CD4-positive, alpha-beta T cell treated with Interleukin-15 for 4 hours (primary cell): ENCODE results near the gene MEGF6.

ENCODE experiments used
- DNase-seq: peaks from one replicate; pipeline ENCODE4 v3.0.0-alpha.2; 2020; ENCODE audit warnings: low spot score

The MEGF6 gene

DNA sequence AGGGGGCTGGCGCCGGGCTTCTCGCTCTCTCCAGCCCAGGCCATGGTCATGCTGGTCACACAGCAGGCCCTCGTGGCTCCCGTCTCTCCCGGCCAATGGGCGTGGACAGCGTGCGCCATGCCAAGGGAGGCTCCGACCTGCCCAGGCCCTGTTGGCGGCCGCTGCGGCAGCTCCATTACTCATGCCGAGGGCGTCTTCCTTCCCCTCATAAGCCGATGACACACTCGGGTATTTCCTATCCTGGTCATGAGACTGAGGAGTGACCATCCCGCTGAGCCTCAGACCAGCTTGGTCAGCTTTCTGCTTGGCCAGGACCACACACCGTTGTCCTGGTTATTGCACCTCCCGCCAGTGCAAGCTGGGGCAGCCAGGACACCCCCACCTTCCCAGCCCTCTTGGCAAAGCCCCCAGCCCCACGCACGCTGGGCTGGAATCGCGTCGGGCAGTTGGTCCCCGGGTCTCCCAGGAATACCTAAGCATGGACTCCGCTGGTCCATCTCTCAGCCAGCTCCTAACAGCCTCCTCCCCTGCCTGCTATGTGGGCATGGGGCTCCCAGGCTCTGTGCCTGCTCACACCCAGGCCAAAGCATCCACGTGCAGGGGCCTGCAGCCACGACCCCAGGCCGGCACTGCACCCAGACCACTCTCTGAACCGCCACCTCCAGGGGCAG lies 107.0 kb downstream of the MEGF6 start:
- DNase-seq, result no peak

DNA sequence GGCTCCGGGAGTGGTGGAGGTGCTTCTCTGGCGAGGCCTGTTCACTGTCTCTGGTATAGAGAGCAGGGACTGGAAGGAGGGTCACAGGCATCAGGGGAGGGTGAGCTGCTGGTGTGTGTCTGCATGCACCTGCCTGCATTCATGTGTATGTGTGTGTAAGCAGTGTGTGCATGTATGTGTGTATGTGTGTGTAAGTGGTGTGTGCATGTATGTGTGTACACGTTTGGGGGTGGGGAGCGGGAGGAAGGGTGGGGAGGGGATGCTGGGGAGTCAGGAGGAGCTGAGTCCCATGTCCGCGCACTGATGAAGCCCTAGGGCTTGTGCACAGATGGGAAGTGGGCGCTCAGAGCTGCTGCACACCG lies 107.8 kb downstream of the MEGF6 start:
- no peak for DNase-seq

DNA sequence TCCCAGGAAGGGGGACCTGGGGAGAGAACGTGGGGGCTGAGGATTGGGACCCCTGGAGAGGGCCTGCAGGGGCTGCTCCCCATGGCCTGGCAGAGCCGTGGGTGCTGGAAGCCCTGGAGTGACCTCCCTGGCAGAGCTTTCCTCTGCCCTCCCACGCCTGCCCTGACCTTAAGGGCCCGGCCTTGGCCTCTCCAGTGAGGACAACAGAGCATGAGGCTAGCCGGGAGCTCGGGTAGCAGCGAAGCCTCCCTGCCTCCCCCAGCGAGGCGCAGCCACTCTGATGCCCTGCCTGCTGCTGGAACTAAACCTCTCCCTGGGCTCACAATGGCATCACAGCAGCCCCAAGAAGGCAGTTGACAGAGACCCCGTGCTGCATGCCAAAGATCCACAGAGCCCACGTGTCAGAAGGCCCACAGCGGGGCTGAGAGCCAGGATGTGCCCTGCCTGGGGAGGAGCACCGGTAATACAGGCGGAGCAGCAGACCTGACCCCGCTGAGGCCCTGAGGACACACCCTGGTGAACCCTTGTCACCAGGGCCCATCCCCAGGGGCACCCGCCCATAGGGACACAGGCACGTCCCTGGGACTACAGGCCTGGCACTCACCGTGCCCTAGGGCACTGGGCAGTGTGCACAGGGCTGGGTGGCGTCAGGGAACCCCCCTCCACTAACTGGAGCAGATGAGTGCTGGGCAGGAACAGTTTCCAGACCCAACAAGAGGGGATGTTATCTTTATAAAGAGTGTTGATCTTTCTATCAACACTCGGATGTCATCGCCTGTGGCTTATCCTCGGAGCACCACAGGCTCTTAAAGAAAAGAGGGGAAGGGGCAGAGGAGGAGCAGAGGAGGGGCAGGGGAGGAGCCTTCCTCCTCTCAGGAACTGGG lies 108.4 kb downstream of the MEGF6 start:
- no peak for DNase-seq

DNA sequence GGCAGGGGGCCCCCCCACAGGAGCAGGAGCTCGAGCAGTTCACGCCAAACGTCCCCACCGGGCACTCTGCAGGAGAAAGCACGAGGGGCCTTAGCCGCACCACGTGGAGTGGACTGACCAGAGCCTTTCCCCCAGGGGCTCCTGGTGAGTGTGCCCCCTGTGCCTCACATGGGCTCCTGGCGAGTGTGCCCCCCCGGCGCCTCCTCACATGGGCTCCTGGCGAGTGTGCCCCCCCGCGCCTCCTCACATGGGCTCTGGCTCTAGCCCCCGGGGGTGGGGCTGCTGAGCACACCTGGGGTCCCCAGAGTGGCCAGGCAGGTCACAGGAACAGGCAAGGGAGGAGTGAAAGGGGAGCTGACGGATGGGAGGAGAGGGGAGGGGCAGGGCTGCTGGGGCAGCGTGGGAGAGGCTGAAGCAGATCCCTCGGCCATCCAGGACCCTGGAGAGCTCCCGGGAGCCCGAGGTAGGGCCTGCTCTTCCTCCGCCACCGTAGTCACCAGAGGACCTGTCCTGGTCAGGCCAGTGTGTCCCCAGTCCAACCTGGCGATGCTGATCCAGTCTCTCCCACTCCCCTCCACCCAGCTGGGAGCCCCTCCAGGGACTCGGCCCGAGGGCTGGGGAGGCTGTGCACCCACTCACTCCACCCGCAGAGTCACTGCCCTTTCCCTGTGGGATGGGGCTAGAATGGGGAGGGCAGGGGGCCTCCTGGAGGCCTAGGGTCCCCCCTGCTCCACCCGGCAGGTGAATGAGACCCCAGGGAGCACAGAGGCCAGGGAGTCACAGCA lies 109.3 kb downstream of the MEGF6 start:
- DNase-seq, result no peak

DNA sequence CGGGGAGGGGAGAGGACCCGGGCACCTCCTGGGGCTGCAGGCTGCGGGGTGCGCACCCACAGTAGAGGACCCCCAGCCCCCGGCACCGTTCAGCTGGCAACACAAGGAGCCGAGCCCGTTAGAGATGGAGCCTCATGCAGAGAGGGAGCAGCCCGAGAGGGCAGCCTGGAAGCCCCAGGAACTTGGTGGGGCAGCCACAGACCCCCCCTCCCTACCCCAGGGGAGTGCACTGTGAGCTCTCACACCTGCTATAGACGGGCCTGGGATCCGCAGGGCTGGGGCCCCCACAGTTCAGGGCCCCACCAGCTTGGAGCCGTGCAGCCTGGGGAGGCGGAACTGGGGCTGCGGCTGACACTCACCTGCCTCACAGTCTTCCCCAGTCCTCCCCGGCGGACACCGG lies 109.9 kb downstream of the MEGF6 start:
- no peak for DNase-seq

DNA sequence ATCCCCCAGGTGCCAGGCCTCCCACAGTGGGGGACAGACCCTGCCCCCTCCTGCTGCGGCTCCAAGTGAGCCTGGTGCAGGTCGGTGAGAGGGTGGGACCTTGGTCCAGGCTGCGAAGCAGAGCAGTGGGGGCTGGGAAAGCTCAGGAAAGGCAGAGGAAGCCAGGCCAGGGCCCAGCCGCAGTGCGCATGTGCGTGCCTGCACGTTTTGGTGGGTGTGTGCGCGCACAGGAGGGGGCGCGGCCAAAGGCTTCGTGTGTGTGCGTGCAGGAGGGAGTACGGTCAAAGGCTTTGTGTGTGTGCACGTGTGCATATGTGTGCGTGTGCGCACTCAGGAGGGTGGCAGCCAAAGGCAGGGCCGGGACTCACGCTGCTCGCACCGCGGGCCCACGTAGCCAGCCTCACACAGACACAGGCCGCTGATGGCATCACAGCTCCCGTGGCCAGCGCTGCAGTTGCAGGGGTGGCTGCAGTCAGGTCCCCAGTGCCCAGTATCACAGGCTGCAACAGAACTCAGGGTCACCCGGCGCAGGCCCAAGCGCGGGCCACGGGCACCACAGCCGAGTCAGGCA lies 111.0 kb downstream of the MEGF6 start:
- DNase-seq, result no peak

DNA sequence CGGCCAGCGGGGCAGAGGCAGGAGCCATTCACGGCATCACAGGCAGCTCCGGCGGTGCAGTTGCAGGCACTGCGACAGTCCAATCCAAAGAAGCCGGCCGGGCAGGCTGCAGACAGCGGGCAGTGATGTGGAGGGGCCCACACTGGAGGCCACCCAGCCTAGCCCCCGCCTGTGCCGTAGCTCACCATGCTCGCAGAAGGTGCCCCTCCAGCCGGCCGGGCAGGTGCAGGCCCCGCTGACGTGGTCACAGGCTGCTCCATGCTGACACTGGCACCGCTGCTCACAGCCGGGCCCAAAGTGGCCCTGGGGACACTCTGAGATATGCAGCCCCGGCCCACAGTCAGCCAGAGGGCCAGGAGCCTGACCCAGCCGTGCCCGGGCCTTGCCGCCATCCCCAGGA lies 111.7 kb downstream of the MEGF6 start:
- no peak for DNase-seq

DNA sequence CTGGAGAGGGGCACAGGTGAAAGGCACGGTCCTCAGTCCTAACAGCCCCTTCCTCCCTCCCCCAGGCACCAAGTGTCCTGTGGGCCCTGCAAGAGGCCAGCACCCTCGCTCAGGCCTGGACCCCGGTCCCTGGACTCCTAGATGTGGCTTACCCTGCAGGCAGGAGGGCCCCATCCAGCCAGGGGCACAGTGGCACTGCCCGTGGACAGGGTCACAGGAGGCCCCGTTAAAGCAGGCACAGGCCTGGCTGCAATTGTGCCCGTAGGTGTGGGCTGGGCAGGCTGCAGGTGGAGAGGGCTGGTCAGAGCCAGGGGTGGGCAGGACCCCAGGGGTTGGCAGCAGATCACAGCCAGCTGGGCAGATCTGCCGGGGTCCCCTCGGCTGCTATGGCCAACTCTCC lies 112.3 kb downstream of the MEGF6 start:
- no peak for DNase-seq

DNA sequence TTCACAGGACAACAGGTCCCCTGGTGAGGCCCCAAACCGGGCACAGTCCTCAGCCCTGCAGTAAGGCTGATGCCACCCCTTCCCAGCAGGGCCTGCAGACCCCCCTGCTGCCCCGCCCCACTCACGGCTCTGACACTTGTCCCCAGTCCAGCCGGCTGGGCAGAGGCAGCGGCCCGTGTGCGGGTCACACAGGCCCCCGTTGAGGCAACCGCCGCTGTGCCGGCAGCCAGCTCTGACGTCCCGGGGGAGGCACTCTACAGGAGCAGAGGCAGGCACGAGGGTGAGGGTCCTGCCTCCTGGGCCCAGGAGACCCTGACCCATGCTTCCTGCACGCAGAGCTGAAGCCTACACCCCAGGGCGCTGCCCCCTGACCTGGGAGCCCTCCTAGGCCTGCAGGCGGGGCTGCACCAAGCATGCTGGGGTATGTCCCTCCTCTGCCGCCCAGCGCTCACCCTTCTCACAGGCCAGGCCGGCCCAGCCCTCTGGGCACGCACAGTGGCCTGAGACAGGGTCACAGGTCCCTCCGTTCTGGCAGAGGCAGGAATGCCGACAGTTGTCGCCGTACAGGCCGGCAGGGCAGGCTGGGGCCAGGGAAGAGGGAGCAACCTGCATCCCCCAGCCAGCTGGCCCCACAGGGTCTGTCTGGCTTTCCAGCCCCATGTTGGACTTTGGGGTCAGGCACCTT lies 112.9 kb downstream of the MEGF6 start:
- DNase-seq, result no peak

DNA sequence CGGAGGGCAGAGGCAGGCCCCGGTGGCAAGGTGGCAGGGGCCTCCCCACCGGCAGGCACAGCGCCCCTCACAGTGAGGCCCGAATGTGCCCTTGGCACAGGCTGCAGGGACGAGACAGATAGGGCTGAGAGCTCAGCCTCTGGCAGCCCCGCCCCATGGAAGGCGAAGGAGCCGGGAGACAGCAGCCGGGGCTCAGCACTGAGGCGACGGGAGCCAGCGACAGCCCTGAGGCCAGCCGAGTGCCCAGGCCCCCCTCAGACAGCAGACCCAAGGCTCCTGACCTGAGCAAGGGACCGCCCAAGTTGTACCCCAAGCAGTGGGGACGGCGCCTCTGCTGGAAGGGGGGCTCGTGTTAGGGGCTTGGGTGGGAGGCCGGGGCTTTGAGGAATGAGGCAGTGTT lies 113.8 kb downstream of the MEGF6 start:
- no peak for DNase-seq

DNA sequence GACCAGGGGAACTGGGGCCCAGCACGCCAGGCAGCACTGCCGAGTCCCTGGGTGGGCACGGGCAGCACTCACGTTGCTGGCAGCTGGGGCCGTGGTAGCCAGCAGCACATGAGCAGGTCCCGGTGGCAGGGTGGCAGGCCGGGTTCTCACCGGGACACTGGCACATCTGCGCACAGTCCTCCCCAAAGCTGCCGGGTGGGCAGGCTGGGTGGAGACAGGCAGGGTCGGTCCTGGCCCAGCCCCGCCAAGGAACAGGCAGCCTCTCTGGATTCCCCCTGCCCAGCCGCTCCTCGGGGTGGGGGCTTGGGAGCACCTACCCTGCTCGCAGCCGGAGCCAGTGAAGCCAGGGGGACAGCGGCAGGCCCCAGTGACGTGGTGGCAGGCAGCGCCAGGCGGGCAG lies 114.4 kb downstream of the MEGF6 start:
- no peak for DNase-seq

DNA sequence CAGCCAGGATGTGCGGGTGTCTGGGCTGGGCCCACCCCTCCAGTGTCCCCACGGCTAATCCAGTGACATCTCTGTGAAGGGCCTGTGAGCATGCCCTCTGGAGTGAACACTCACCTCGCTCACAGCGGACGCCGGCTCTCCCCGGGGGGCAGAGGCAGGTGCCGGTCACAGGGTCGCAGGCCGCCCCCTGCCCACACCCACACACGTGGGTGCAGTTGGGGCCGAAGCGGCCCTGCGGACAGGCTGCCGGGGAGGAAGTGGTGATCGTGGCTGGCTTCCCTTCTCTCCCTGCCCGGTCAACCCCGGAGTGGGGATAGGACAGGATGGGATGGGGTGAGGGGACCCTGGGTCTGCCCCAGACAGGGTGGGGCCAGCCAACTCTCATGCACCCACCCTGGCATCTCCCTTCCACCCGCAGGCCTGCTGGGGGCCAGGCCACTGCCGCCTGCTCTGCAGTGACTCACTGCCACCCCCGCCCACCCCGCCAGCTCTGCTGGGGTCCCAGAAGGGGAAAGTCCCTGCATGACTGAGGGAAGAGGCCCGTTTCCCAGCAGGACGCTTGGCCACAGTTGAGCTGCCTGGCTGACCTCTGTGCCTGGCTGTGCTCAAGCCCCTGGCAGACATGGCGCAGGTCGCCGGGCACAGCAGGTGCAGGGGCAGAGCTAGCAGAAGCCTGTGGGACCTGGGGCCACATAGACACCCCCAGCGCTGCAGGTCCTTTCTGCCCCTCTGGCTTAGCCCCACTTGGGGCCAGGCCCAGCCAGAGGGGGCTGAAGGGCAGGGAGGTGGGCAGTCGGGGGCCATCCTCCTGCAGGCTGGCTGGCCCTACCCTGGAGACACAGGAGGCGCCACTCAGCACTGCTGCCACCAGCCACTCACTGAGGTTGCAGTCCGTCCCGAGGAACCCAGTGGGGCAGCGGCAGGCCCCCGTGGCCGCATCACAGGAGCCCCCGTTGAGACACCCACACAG lies 115.2 kb downstream of the MEGF6 start:
- DNase-seq, result no peak

DNA sequence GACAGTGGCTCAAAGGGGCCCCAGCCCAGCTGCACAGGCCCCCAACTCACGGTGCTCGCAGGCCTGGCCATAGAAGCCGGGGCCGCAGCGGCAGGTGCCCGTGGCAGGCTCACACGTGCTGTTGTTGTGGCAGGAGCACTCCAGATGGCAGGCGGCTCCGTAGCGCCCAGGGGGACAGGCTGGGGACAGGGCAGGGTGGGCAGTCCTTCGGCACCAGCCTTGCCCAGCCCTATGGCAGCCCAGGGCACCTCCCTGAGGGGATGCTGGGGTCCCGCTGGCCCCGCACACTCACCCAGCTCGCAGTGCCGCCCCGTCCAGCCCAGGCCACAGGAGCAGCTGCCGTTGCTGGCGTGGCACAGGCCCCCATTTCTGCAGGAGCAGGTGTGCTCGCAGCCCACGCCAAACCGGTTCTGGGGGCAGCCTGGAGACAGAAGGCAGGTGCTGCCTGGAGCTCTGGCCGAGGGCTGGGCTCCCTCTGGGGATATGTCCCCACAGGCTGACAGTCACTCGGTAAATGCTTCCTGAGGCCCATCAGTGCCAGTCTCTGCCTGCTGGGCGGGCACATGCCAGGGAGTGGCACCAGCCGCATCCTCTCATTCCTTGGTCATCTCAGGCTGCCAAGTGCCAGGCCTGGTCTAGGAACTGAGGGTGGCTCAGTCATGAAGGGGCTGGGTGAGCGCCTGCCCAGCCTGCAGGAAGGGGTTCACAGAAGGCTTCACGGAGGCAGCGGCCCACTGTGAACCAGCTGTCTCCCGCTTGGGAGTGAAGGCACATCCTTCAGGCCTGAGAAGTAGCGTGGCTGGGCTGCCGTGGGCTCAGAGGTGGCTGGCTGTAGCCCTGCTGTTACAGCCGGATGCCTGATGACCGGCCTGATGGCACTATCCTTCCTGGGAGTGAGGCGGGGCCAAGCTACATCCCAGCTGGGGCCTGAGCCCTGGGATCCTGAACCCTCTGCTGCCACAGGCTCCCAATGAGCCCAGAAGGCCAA lies 116.7 kb downstream of the MEGF6 start:
- DNase-seq, result no peak

DNA sequence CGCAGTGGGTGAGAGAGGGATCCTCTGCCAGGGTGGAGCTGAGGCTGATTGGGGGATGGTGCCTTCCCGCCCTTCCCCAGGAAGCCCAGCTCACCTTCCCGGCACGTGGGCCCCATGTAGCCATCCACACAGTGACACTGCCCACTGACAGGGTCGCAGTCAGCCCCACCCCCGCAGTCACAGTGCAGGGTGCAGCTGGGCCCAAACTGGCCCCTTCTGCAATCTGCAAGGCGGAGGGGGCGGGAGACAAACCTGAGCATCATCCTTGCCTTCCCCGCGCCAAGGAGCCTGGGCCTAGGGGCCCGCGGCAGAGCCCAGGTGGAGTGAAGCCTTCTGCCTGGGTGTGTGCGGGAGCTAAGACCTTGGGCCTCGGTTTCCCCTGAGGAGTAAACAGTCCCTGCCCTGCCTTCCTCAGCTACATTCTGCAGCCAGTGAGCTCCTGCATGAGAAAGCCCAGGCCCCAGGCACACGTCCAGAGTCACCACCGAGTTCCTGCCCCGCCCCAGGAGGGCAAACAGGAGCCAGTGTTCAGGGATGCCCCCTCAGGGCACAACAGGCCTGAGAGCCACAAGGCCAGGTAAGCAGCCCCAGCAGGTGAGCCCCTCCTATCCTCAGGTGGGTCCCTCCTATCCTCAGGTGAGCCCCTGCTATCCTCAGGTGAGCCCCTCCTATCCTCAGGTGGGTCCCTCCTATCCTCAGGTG lies 118.6 kb downstream of the MEGF6 start:
- DNase-seq, result no peak

DNA sequence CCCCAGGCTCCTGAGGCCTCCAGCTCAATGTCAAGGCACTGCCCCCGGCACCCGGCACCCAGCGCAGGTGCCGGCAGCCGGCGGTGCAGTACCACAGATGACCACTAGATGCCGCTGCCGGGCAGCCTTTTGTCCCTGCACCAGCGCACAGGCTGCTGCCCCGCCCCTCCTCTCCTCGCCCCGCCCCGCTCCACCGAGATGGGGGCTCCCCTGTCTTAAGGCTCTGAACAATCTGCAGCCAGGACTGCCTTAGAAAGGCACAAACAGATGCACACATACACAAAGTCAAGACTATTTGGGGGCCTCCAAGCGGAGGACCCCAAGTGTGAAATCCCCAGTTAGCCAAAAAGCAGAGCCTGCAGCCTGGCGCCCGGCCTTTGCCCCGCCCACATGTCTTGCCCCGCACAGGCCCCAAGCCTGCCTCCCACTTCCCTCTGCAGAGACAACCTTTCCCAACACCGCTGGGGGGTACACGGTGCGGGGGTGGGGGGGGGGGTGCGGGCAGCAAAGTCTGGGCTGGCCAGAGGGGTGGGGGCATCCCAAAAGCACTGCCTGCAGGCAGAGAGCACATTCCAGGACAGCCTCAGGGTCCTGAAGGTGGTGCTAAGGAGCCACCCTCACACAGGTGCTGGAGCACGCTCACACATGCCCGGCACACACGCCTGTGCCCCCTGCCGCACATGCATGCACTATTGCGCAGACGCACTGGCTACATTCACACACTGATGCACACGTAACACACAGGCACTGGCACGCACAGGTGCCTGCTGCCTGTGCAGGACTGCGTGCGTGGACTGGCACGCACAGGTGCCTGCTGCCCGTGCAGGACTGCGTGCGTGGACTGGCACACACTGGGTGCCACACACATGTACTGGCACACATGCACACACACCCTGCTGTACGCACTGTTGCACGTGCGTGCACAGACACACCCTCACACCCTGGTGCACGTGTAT lies 119.7 kb downstream of the MEGF6 start:
- peak; percentile 78 for DNase-seq

DNA sequence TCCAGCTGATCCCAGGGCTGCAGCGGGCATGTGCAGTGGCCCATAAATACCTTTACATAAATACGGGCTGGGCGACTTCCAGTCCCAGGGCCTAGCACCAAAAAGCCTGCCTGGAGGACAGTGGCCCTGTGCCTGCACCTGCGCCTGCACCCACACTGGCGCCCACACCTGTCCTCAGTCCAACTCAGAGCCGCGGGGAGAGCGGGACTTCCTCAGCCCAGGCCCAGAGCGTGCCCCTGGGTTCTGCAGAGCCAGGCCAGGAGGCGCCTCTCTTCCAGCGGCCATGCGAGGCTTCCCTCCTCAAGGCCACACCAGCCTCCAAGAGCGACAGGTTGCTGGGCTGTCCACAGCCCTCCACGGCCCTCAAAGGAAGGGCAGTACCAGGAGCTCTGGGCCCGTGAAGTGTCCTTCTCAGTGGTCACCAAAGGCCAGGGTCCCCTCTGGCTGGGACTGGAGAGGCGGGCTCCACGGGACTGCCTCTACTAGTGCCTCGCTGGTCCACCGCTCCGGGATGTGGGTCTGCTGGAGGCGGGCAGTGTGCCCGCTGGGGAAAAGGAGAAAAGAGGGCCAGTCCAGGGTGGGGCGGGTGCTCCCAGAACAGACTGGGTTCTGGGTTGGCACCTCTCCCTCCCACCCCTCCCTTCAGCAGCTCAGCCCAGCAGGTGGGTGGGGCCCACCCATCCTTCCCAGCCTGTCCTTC lies 121.1 kb downstream of the MEGF6 start:
- DNase-seq, result no peak

DNA sequence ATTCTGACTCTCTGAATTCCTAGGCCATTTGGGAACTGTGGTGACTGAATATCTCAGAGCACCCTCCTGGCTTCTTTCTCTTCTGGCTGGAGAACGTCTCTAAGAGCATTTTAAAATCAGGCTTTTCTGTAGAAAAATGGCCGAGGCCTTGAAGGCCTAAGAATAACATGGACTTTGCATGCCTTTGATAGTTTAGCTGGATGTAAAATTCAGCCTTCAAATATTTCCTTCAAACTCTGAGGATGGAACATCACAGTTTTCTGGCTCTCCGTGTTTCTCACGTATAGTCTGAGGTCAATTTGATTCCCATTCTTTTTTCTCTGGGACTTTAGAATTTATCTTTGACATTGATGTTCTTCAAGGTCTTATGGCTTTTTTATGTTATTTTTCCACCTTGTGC lies 122.9 kb downstream of the MEGF6 start:
- no peak for DNase-seq
